Natural killer cell (primary cell): ENCODE measurements around the gene SOCS4. TPM values are rescaled to one million over a fixed set of nuclear protein-coding genes. Genes with fewer than 3 reads are reported as not detected.

Source experiments
- ATAC-seq, 3 donors: fragments of 150-1000 bp in 2 of 3; fragments of 200-7000 bp in 1 of 3; cut with Tn5 transposase; 1 replicate in 1 of 3; 2 replicates in 2 of 3; pipeline ENCODE4 v1.10.0; 2021; ENCODE audit warnings: mild to moderate bottlenecking in 2 of 3, moderate library complexity in 2 of 3
- DNase-seq, 2 donors: peaks; one replicate each; pipeline versions ENCODE4 v3.0.0 to v3.0.0-alpha.2; 2013 to 2021; ENCODE audit warnings: mixed read lengths in 1 of 2
- H3K27ac ChIP-seq: one replicate; pipeline ENCODE4 v1.5.1; 2013; ENCODE audit warnings: mild to moderate bottlenecking, low read length
- H3K27me3 ChIP-seq: one replicate; pipeline ENCODE4 v1.6.1; 2013; ENCODE audit warnings: low read length; ENCODE audit not compliant: control insufficient read depth, insufficient read depth
- H3K36me3 ChIP-seq: one replicate; pipeline ENCODE4 v1.6.1; 2013; ENCODE audit warnings: low read length; ENCODE audit not compliant: control insufficient read depth, insufficient read depth
- H3K4me1 ChIP-seq: one replicate; pipeline ENCODE4 v1.6.1; 2013; ENCODE audit warnings: low read length; ENCODE audit not compliant: control insufficient read depth, insufficient read depth
- H3K4me3 ChIP-seq: one replicate; pipeline ENCODE4 v1.5.1; 2013; ENCODE audit warnings: low read length
- H3K9me3 ChIP-seq: one replicate; pipeline ENCODE4 v1.6.1; 2013; ENCODE audit warnings: low read length; ENCODE audit not compliant: control insufficient read depth, insufficient read depth
- H3K27ac Mint-ChIP-seq, 2 donors: one replicate each; pipeline ENCODE4 v1.8.0; 2022; ENCODE audit warnings: mild to moderate bottlenecking in 2 of 2, mixed read lengths in 2 of 2, moderate library complexity in 1 of 2
- H3K27me3 Mint-ChIP-seq, 2 donors: one replicate each; pipeline ENCODE4 v1.8.0; 2022; ENCODE audit warnings: low read depth in 2 of 2, mixed read lengths in 2 of 2
- H3K36me3 Mint-ChIP-seq: one replicate; pipeline ENCODE4 v1.8.0; 2022; ENCODE audit warnings: mixed read lengths
- H3K4me1 Mint-ChIP-seq, 2 donors: one replicate each; pipeline ENCODE4 v1.8.0; 2022; ENCODE audit warnings: mixed read lengths in 2 of 2
- H3K4me3 Mint-ChIP-seq: one replicate; pipeline ENCODE4 v1.8.0; 2022; ENCODE audit warnings: mild to moderate bottlenecking, moderate library complexity, mixed read lengths
- H3K9me3 Mint-ChIP-seq, 2 donors: one replicate each; pipeline ENCODE4 v1.8.0; 2022; ENCODE audit warnings: mixed read lengths in 2 of 2
- WGBS: methylation state at CpG from one replicate; pipeline ENCODE4 v1.1.7; 2013; ENCODE audit warnings: missing lambda C conversion rate; ENCODE audit not compliant: insufficient coverage; 5-methylcytosine and 5-hydroxymethylcytosine counted together
- intact Hi-C: fragments of 100-400 bp; cut with micrococcal nuclease; formaldehyde crosslinking; loops from one replicate; pipeline ENCODE4 v1.14.2; 2022
- total RNA-seq, 4 donors: library from RNA; stranded (reverse); fragments of 120-200 nt in 1 of 4; gene quantifications; one replicate each; pipeline versions ENCODE4 v1.2.3 to v1.2.4, GENCODE V29; 2013 to 2022
- TF ChIP-seq, protein P1 (sequence below): fragments of 200-600 bp; IDR thresholded peaks from one replicate; pipeline ENCODE4 v1.8.0; 2022; ENCODE audit warnings: antibody characterized with exemption

The SOCS4 gene
- total RNA-seq, 3 donors from 2014 or later (not counting 1 experiment from before 2014, with no cell fraction given), result 17.6 to 21.9 (median 21.9) TPM

DNA sequence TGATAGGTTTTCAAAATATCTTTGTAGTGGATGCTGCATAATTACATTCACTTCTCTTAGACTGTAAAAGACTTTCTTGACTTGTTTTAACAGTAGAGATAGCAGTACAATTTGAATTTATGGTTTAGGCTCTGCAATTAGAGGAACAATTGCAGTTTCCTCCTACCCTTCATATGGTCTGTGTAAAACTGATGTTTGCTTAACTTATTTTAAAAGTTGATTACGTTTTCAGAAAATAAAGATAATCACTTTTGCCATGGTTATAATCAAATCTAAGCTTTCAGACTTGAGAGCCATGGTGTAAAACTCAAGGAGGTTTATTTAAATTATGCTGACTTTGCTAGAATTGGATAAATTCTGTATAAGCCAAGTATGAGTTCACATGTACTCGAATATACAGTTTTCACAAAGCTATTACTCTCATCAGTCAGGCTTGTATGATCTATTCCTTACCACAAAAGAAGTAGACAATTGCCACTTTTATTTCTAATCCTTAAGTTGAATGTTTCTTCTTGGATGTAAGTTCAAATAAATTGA is 21.9 kb downstream of the SOCS4 start:
- Mint-ChIP-seq H3K4me3 (no peak overlapping the region), H3K36me3 (no peaks in the 10 kb centered on the region), H3K4me1 (peaks cover 26 to 27% of the 10 kb centered on the region in 2 donors), H3K27ac (peak overlapping the region in 1 of 2 donors; percentile 31), H3K27me3 (no peaks in the 10 kb centered on the region), H3K9me3 (no peaks in the 10 kb centered on the region)
- TF ChIP-seq, protein P1, sequence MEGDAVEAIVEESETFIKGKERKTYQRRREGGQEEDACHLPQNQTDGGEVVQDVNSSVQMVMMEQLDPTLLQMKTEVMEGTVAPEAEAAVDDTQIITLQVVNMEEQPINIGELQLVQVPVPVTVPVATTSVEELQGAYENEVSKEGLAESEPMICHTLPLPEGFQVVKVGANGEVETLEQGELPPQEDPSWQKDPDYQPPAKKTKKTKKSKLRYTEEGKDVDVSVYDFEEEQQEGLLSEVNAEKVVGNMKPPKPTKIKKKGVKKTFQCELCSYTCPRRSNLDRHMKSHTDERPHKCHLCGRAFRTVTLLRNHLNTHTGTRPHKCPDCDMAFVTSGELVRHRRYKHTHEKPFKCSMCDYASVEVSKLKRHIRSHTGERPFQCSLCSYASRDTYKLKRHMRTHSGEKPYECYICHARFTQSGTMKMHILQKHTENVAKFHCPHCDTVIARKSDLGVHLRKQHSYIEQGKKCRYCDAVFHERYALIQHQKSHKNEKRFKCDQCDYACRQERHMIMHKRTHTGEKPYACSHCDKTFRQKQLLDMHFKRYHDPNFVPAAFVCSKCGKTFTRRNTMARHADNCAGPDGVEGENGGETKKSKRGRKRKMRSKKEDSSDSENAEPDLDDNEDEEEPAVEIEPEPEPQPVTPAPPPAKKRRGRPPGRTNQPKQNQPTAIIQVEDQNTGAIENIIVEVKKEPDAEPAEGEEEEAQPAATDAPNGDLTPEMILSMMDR, result no peak
- DNase-seq, result no peak
- no peak overlapping the region for H3K27ac ChIP-seq
- H3K4me3 ChIP-seq, result no peak overlapping the region
- H3K36me3 ChIP-seq, result peaks cover 8% of the 10 kb centered on the region
- H3K9me3 ChIP-seq, result no peaks in the 10 kb centered on the region
- no peaks in the 10 kb centered on the region for H3K27me3 ChIP-seq
- H3K4me1 ChIP-seq, result peaks cover 15% of the 10 kb centered on the region
- ATAC-seq, result no peak
- 100% methylated on average over 1 of the region's 2 CpGs for WGBS
- intact Hi-C loops, result no loop called here

DNA sequence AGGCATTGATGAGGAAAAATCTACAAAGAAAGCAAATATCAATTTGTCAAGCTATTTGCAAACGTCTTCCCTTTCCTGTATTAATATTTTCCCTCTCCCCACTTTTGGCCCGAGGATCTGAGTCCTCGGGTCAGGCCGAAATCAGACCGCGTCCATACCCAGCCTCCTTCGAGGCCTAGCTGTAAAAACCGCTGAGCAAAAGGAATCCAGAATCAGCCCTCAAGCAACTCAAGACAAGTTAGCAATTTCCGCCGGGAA is 24.1 kb downstream of the SOCS4 start:
- intact Hi-C loops, result loop anchor here (1.0 to 10.0 kb wide), 4 partner anchors 24 to 531 kb away; partner anchors contain the start of genes FBXO34, KTN1, SOCS4 and WDHD1
- Histone ChIP-seq H3K9me3 (no peaks in the 10 kb centered on the region), H3K36me3 (no peaks in the 10 kb centered on the region), H3K4me1 (peaks cover 15% of the 10 kb centered on the region), H3K27me3 (no peaks in the 10 kb centered on the region), H3K27ac (peak overlapping the region; percentile 70), H3K4me3 (peak overlapping the region; percentile 54)
- Mint-ChIP-seq H3K27me3 (no peaks in the 10 kb centered on the region), H3K36me3 (no peaks in the 10 kb centered on the region), H3K27ac (peak overlapping the region; percentile 86 to 93), H3K4me3 (peak overlapping the region; percentile 92), H3K4me1 (peaks cover 38% of the 10 kb centered on the region in 2 donors), H3K9me3 (no peaks in the 10 kb centered on the region)
- TF ChIP-seq, protein P1, result no peak
- ATAC-seq, result peak in 2 of 3 donors; percentile 1 to 4
- no peak for DNase-seq
- under 1% methylated on average over 10 of the region's 10 CpGs for WGBS

- intact Hi-C loops, result loop anchor here (1.0 to 10.0 kb wide), 4 partner anchors 24 to 531 kb away; partner anchors contain the start of genes FBXO34, KTN1, SOCS4 and WDHD1
- no peaks in the 10 kb centered on the region for H3K27me3 Mint-ChIP-seq
- H3K9me3 ChIP-seq, result no peaks in the 10 kb centered on the region
- DNase-seq (peak; percentile 91 to 94), ATAC-seq (peak; percentile 91 to 99 (median 91))
- TF ChIP-seq, protein P1, result peak; percentile 100
- H3K27ac ChIP-seq, result peak within 1 kb of the TSS; percentile 99
- under 1% methylated on average over 98 of the region's 98 CpGs for WGBS
- H3K27ac Mint-ChIP-seq, result peak within 1 kb of the TSS; percentile 86 to 93
- no peaks in the 10 kb centered on the region for H3K27me3 ChIP-seq
- H3K4me1 Mint-ChIP-seq, result peaks cover 38% of the 10 kb centered on the region in 2 donors
- H3K36me3 Mint-ChIP-seq, result no peaks in the 10 kb centered on the region
- H3K4me3 ChIP-seq, result peak within 1 kb of the TSS; percentile 96
- H3K36me3 ChIP-seq, result no peaks in the 10 kb centered on the region
- peaks cover 15% of the 10 kb centered on the region for H3K4me1 ChIP-seq
- peak within 1 kb of the TSS; percentile 92 for H3K4me3 Mint-ChIP-seq
- no peaks in the 10 kb centered on the region for H3K9me3 Mint-ChIP-seq
These were observed 24.6 kb downstream of the SOCS4 start, which contains the start of gene MAPK1IP1L for GRCh38 chr14:55051423-55052268. Gene MAPK1IP1L (plus strand): TSS chr14:55051647. CDS start chr14:55061684, 10,037 bp downstream.
